RWPE2 (cell line): Measurements from ENCODE around the gene CADPS.

Experiments used
- ATAC-seq: fragments of 200-7000 bp; cut with Tn5 transposase; 3 replicates; pipeline ENCODE4 v1.9.1; 2021; ENCODE audit warnings: low read depth
- DNase-seq: peaks from one replicate; pipeline ENCODE4 v3.0.0-alpha.2; 2020; ENCODE audit warnings: low spot score
- H3K27ac ChIP-seq: fragments of 450-650 bp; 2 replicates; pipeline ENCODE4 v1.5.1; 2017; ENCODE audit warnings: mild to moderate bottlenecking; ENCODE audit not compliant: poor library complexity, severe bottlenecking
- H3K27me3 ChIP-seq: fragments of 250-450 bp; sonication (Bioruptor Pico); 2 replicates; pipeline ENCODE4 v1.5.1; 2021; ENCODE audit warnings: mild to moderate bottlenecking, moderate library complexity; ENCODE audit not compliant: insufficient read depth, poor library complexity, severe bottlenecking
- H3K36me3 ChIP-seq: fragments of 250-450 bp; sonication (Bioruptor Pico); 2 replicates; pipeline ENCODE4 v1.5.1; 2020; ENCODE audit warnings: low read depth, mild to moderate bottlenecking, moderate library complexity
- H3K4me1 ChIP-seq: fragments of 250-450 bp; sonication (Bioruptor Pico); 2 replicates; pipeline ENCODE4 v1.5.1; 2021; ENCODE audit warnings: mild to moderate bottlenecking, moderate library complexity; ENCODE audit not compliant: insufficient read depth, poor library complexity, severe bottlenecking
- H3K4me3 ChIP-seq: fragments of 250-450 bp; sonication (Bioruptor Pico); 2 replicates; pipeline ENCODE4 v1.5.1; 2021; ENCODE audit warnings: mild to moderate bottlenecking, moderate library complexity; ENCODE audit not compliant: severe bottlenecking
- H3K9me3 ChIP-seq: fragments of 250-450 bp; sonication (Bioruptor Pico); 2 replicates; pipeline ENCODE4 v1.5.1; 2021; ENCODE audit warnings: mild to moderate bottlenecking, moderate library complexity; ENCODE audit not compliant: severe bottlenecking
- CTCF ChIP-seq: fragments of 450-650 bp; IDR thresholded peaks from one replicate; pipeline ENCODE4 v1.5.1; 2017; ENCODE audit warnings: mild to moderate bottlenecking, moderate library complexity; ENCODE audit not compliant: poor library complexity, severe bottlenecking

Gene CADPS

GRCh38 chr3:62376454-62376720 lies 498.8 kb downstream of the CADPS start:
- Histone ChIP-seq H3K27me3 (peaks cover 100% of the 10 kb centered on the region), H3K4me3 (no peak overlapping the region), H3K9me3 (no peaks in the 10 kb centered on the region), H3K36me3 (no peaks in the 10 kb centered on the region), H3K4me1 (no peaks in the 10 kb centered on the region), H3K27ac (no peak overlapping the region)
- DNase-seq (no peak), ATAC-seq (no peak)
- TF ChIP-seq CTCF: no peak

GRCh38 chr3:62375655-62376453 lies 499.4 kb downstream of the CADPS start:
- Histone ChIP-seq H3K4me3 (no peak overlapping the region), H3K27me3 (peaks cover 100% of the 10 kb centered on the region), H3K9me3 (no peaks in the 10 kb centered on the region), H3K27ac (no peak overlapping the region), H3K4me1 (no peaks in the 10 kb centered on the region), H3K36me3 (no peaks in the 10 kb centered on the region)
- no peak for TF ChIP-seq CTCF
- no peak for DNase-seq
- ATAC-seq: no peak

GRCh38 chr3:62374341-62375218 lies 500.6 kb downstream of the CADPS start:
- ATAC-seq: no peak
- DNase-seq: no peak
- TF ChIP-seq CTCF: no peak
- Histone ChIP-seq H3K27me3 (peaks cover 100% of the 10 kb centered on the region), H3K27ac (no peak overlapping the region), H3K4me3 (no peak overlapping the region), H3K4me1 (no peaks in the 10 kb centered on the region), H3K36me3 (no peaks in the 10 kb centered on the region), H3K9me3 (no peaks in the 10 kb centered on the region)

GRCh38 chr3:62373714-62374333 lies 501.4 kb downstream of the CADPS start:
- Histone ChIP-seq H3K36me3 (no peaks in the 10 kb centered on the region), H3K27ac (no peak overlapping the region), H3K4me3 (no peak overlapping the region), H3K9me3 (no peaks in the 10 kb centered on the region), H3K4me1 (no peaks in the 10 kb centered on the region), H3K27me3 (peaks cover 100% of the 10 kb centered on the region)
- ATAC-seq: no peak
- DNase-seq: no peak
- no peak for TF ChIP-seq CTCF
